GM23248 (cell line): Measurements from ENCODE around the gene LARP1B. TPM values are rescaled to one million over a fixed set of nuclear protein-coding genes. Genes with fewer than 3 reads are reported as not detected.

Experiments used
- DNase-seq: peaks from one replicate; pipeline ENCODE4 v3.0.0-alpha.2; 2015
- H2AFZ ChIP-seq: fragments of 200-600 bp; sonication (generic); 2 replicates; pipeline ENCODE4 v1.6.1; 2016; ENCODE audit warnings: antibody characterized with exemption
- H3F3A ChIP-seq: fragments of 200-600 bp; sonication (generic); 2 replicates; pipeline ENCODE4 v1.6.1; 2016; ENCODE audit warnings: mild to moderate bottlenecking, antibody characterized with exemption, mixed run types; ENCODE audit not compliant: insufficient read depth
- H3K27ac ChIP-seq: fragments of 200-600 bp; sonication (generic); 2 replicates; pipeline ENCODE4 v1.5.1; 2016; ENCODE audit warnings: mild to moderate bottlenecking
- H3K27me3 ChIP-seq: fragments of 200-600 bp; sonication (generic); replicated peaks from 2 replicates; pipeline ENCODE4 v1.6.1; 2016; ENCODE audit warnings: mild to moderate bottlenecking; ENCODE audit not compliant: insufficient read depth
- H3K36me3 ChIP-seq: fragments of 200-600 bp; sonication (generic); 2 replicates; pipeline ENCODE4 v1.6.1; 2016; ENCODE audit warnings: low read depth, mild to moderate bottlenecking
- H3K4me1 ChIP-seq: fragments of 200-600 bp; sonication (generic); 2 replicates; pipeline ENCODE4 v1.6.1; 2016; ENCODE audit warnings: mild to moderate bottlenecking; ENCODE audit not compliant: insufficient read depth
- H3K4me2 ChIP-seq: fragments of 200-600 bp; sonication (generic); one replicate; pipeline ENCODE4 v1.6.1; 2016; ENCODE audit warnings: mild to moderate bottlenecking; ENCODE audit not compliant: unreplicated experiment
- H3K4me3 ChIP-seq: fragments of 200-600 bp; sonication (generic); 2 replicates; pipeline ENCODE4 v1.5.1; 2016; ENCODE audit warnings: mild to moderate bottlenecking
- H3K79me2 ChIP-seq: fragments of 200-600 bp; sonication (generic); 2 replicates; pipeline ENCODE4 v1.6.1; 2016; ENCODE audit warnings: mild to moderate bottlenecking; ENCODE audit not compliant: insufficient read depth
- H3K9ac ChIP-seq: fragments of 200-600 bp; sonication (generic); 2 replicates; pipeline ENCODE4 v1.6.1; 2016; ENCODE audit warnings: mild to moderate bottlenecking
- H3K9me2 ChIP-seq: fragments of 200-600 bp; sonication (generic); 2 replicates; pipeline ENCODE4 v1.6.1; 2016; ENCODE audit warnings: mixed run types, mild to moderate bottlenecking, moderate library complexity; ENCODE audit not compliant: insufficient read depth
- H3K9me3 ChIP-seq: fragments of 200-600 bp; sonication (generic); one replicate; pipeline ENCODE4 v1.6.1; 2017; ENCODE audit warnings: low read depth
- H4K20me1 ChIP-seq: fragments of 200-600 bp; sonication (generic); 2 replicates; pipeline ENCODE4 v1.6.0; 2016; ENCODE audit not compliant: insufficient read depth
- EZH2 ChIP-seq: fragments of 200-600 bp; sonication (generic); IDR thresholded peaks from 2 replicates; pipeline ENCODE4 v1.6.1; 2018; ENCODE audit warnings: antibody characterized with exemption, mild to moderate bottlenecking; ENCODE audit not compliant: insufficient read depth, poor library complexity, severe bottlenecking
- EZH2phosphoT487 ChIP-seq: fragments of 200-600 bp; sonication (generic); IDR thresholded peaks from 2 replicates; pipeline ENCODE4 v1.6.1; 2018; ENCODE audit warnings: antibody characterized with exemption, moderate library complexity, mild to moderate bottlenecking, low read depth; ENCODE audit not compliant: insufficient read depth
- WGBS, 2 experiments: methylation state at CpG; one replicate each; pipeline ENCODE4 v1.1.6; 2015 to 2017; ENCODE audit warnings: low lambda C conversion rate in 2 of 2, low coverage in 1 of 2; ENCODE audit errors: missing lambda C conversion rate in 2 of 2; 5-methylcytosine and 5-hydroxymethylcytosine counted together
- in situ Hi-C: fragments of 300-500 bp; cut with MboI; formaldehyde crosslinking; loops from 2 replicates; pipeline ENCODE4 v1.15.0; 2020
- polyA plus RNA-seq: library from polyadenylated mRNA; unstranded; fragments of >200 nt; fragmentation: Nextera tagmentation; extraction: Ambion mirVana; gene quantifications from 2 replicates; pipeline ENCODE4 v1.2.1, GENCODE V29; 2016
- total RNA-seq: library from RNA; depleted of rRNA; stranded (reverse); fragments of >200 nt; shearing (Covaris generic); gene quantifications from 2 replicates; pipeline ENCODE4 v1.2.3, GENCODE V29; 2014

LARP1B gene
- total and polyA plus RNA-seq, 2 experiments from 2014 or later, result 5.7 to 16.0 TPM

DNA sequence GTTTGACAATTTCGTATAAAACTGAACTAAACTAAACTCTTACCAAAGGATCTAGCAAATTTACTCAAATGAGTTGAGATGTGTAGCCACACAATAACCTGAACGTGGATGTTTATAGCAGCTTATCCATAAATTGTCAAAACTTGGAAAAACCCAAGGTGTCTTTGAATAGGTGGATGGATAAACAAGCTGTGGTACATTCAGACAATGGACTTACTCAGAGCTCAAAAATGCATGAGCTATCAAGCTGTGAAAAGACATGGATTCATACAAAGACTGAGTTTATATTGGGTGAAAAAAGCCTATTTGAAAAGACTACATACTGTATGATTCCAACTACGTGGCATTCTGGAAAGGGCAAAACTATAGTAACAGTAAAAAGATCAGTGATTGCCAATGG, 69.5 kb downstream of the LARP1B start:
- Histone ChIP-seq H3K4me2 (no peak overlapping the region), H4K20me1 (no peaks in the 10 kb centered on the region), H3F3A (no peaks in the 10 kb centered on the region), H3K9me3 (no peaks in the 10 kb centered on the region), H2AFZ (no peak overlapping the region), H3K36me3 (no peaks in the 10 kb centered on the region), H3K4me3 (no peak overlapping the region), H3K9ac (no peak overlapping the region), H3K27ac (no peak overlapping the region), H3K79me2 (no peaks in the 10 kb centered on the region), H3K9me2 (no peaks in the 10 kb centered on the region), H3K27me3 (no peaks in the 10 kb centered on the region), H3K4me1 (no peaks in the 10 kb centered on the region)
- in situ Hi-C loops, result no loop called here
- WGBS, 2 experiments, result 95 to 96% methylated on average over 3 of the region's 3 CpGs
- TF ChIP-seq EZH2 (no peak), EZH2phosphoT487 (no peak)
- DNase-seq, result no peak

DNA sequence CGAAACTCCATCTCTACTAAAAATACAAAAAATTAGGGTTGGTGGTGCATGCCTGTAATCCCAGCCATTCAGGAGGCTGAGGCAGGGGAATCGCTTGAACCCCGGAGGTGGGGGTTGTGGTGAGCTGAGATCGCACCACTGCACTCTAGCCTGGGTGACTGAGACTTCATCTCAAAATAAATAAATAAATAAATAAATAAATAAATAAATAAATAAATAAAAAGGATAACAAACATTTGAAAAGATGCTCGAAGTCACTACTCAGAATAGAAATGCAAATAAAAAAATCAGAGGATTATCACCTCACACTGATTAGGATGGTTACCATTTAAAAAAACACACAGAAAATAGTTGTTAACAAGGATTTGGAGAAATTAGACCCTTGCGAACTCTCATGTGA, 73.8 kb downstream of the LARP1B start:
- H4K20me1 ChIP-seq, result no peaks in the 10 kb centered on the region
- no peaks in the 10 kb centered on the region for H3K36me3 ChIP-seq
- no peaks in the 10 kb centered on the region for H3K9me3 ChIP-seq
- H3K79me2 ChIP-seq, result no peaks in the 10 kb centered on the region
- H3K9me2 ChIP-seq, result no peaks in the 10 kb centered on the region
- in situ Hi-C loops, result no loop called here
- no peaks in the 10 kb centered on the region for H3K4me1 ChIP-seq
- H3K27me3 ChIP-seq, result no peaks in the 10 kb centered on the region
- H3K9ac ChIP-seq, result no peak overlapping the region
- H3F3A ChIP-seq, result no peaks in the 10 kb centered on the region
- DNase-seq, result no peak
- TF ChIP-seq EZH2phosphoT487 (no peak), EZH2 (no peak)
- H2AFZ ChIP-seq, result no peak overlapping the region
- 96 to 97% methylated on average over 6 of the region's 6 CpGs for WGBS, 2 experiments
- H3K4me3 ChIP-seq, result no peak overlapping the region
- no peak overlapping the region for H3K27ac ChIP-seq
- H3K4me2 ChIP-seq, result no peak overlapping the region

DNA sequence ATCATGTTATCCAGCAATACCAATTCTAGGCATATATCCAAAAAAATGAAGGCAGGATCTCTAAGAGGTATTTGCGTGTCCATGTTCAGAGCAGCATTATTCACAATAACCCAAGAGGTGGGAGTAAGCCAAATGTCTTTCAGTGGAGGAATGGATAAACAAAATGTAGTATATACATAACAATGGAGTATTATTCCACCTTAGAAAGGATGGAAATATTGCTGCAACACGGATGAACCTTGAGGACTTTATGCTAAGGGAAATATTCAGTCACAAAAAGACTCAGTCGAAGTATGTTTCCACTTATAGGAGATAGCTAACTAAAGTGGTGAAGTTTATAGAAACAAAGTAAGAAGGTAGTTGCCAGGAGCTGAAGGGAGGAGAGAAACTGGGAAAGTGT, 74.3 kb downstream of the LARP1B start:
- in situ Hi-C loops, result no loop called here
- Histone ChIP-seq H3K79me2 (no peaks in the 10 kb centered on the region), H2AFZ (no peak overlapping the region), H3K9me2 (no peaks in the 10 kb centered on the region), H3K9ac (no peak overlapping the region), H3K4me2 (no peak overlapping the region), H3K27ac (no peak overlapping the region), H3K4me1 (no peaks in the 10 kb centered on the region), H3K9me3 (no peaks in the 10 kb centered on the region), H3K36me3 (no peaks in the 10 kb centered on the region), H3F3A (no peaks in the 10 kb centered on the region), H3K4me3 (no peak overlapping the region), H3K27me3 (no peaks in the 10 kb centered on the region), H4K20me1 (no peaks in the 10 kb centered on the region)
- TF ChIP-seq EZH2, result no peak
- no peak for TF ChIP-seq EZH2phosphoT487
- DNase-seq, result no peak
- 94 to 96% methylated on average over 3 of the region's 3 CpGs for WGBS, 2 experiments

DNA sequence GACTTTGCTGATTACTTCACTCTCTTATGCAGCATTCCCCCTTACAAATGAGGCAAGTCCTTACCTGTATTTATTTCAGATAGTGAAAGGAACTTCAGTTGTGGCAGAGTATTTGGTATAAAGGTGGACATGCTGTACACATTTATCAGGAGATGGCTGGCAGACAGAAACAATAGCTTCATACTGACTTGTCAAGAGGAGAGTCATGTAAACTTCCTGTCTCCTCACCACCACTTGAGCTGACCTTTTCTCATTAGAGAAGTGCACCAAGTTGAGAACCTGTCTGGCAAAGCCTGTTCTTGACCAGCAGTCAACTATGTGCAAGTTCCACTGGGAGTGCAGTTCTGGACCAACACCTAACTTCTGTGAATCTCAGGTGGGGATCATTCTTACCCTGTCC, 80.8 kb downstream of the LARP1B start:
- no peak for DNase-seq
- Histone ChIP-seq H3K36me3 (peaks cover 7% of the 10 kb centered on the region; the same call in 1 of the 2 replicates), H3K4me3 (no peak overlapping the region), H3K9ac (no peak overlapping the region), H3K4me2 (no peak overlapping the region), H4K20me1 (no peaks in the 10 kb centered on the region), H3K27me3 (no peaks in the 10 kb centered on the region), H3K79me2 (no peaks in the 10 kb centered on the region), H3K27ac (no peak overlapping the region), H3K4me1 (no peaks in the 10 kb centered on the region), H3K9me2 (no peaks in the 10 kb centered on the region), H2AFZ (no peak overlapping the region), H3F3A (no peaks in the 10 kb centered on the region), H3K9me3 (no peaks in the 10 kb centered on the region)
- in situ Hi-C loops, result no loop called here
- TF ChIP-seq EZH2 (no peak), EZH2phosphoT487 (no peak)

DNA sequence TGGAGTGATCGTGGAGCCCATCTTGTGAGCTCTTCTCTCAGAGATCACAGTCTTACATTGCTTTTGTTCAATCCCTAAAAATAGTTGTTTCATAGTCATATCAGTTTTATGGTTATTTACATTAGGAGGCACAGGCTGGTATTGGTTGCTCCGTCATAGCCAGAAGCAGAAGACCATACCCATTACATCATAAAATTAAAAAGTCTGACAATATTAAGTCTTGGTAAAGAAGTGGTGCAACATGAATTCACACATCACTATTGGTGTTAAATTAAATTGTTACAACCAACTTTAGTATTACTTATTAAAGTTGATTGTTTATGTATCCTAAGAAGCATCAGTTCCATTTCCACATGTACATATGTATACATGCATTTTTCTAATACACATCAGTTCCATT, 84.6 kb downstream of the LARP1B start:
- Histone ChIP-seq H3K9me2 (no peaks in the 10 kb centered on the region), H3K9ac (no peak overlapping the region), H3K27me3 (no peaks in the 10 kb centered on the region), H3K9me3 (no peaks in the 10 kb centered on the region), H4K20me1 (no peaks in the 10 kb centered on the region), H3K36me3 (peaks cover 7% of the 10 kb centered on the region; the same call in 1 of the 2 replicates), H3K79me2 (no peaks in the 10 kb centered on the region), H2AFZ (no peak overlapping the region), H3K4me2 (no peak overlapping the region), H3F3A (no peaks in the 10 kb centered on the region), H3K4me1 (no peaks in the 10 kb centered on the region), H3K27ac (no peak overlapping the region), H3K4me3 (no peak overlapping the region)
- 98 to 99% methylated on average over 2 of the region's 2 CpGs for WGBS, 2 experiments
- DNase-seq, result no peak
- TF ChIP-seq EZH2phosphoT487 (no peak), EZH2 (no peak)
- in situ Hi-C loops, result no loop called here
